HFFc6 (cell line): ENCODE results near the gene ATG16L2. TPM values are rescaled to one million over a fixed set of nuclear protein-coding genes. Genes with fewer than 3 reads are reported as not detected.

Source experiments
- DNase-seq: peaks from one replicate; pipeline ENCODE4 v3.0.0-alpha.2; 2018
- H3K27ac Mint-ChIP-seq: 2 replicates; pipeline ENCODE4 v1.8.0; 2020; ENCODE audit warnings: mild to moderate bottlenecking, mixed read lengths
- H3K27me3 Mint-ChIP-seq: 2 replicates; pipeline ENCODE4 v1.8.0; 2021; ENCODE audit warnings: mild to moderate bottlenecking, moderate library complexity, mixed read lengths; ENCODE audit not compliant: insufficient read depth
- H3K36me3 Mint-ChIP-seq: 2 replicates; pipeline ENCODE4 v1.8.0; 2021; ENCODE audit warnings: low read depth, mixed read lengths
- H3K4me1 Mint-ChIP-seq: 2 replicates; pipeline ENCODE4 v1.8.0; 2020; ENCODE audit warnings: low read depth, mixed read lengths
- H3K4me3 Mint-ChIP-seq: 2 replicates; pipeline ENCODE4 v1.8.0; 2020; ENCODE audit warnings: mild to moderate bottlenecking, moderate library complexity, mixed read lengths
- H3K9me3 Mint-ChIP-seq: 2 replicates; pipeline ENCODE4 v1.8.0; 2020; ENCODE audit warnings: mild to moderate bottlenecking, mixed read lengths
- CTCF ChIP-seq: fragments of 200-600 bp; sonication (generic); IDR thresholded peaks from 2 replicates; pipeline ENCODE4 v1.5.0; 2021; ENCODE audit warnings: antibody characterized with exemption, mild to moderate bottlenecking
- total RNA-seq, 6 experiments: library from RNA; stranded (reverse); fragmentation: NEBNext Ultra II Directional; extraction: Animal tissue kit (Norgen Biotek cat#: 25700); gene quantifications; 2 replicates in 1 of 6; 3 replicates in 5 of 6; pipeline ENCODE4 v1.2.3, GENCODE V29; 2021

Gene ATG16L2
- total RNA-seq, 6 experiments from 2014 or later: 5.4 to 9.5 (median 7.6) TPM

- peaks cover 47% of the 10 kb centered on the region for H3K4me1 Mint-ChIP-seq
- H3K27me3 Mint-ChIP-seq: no peaks in the 10 kb centered on the region
- no peak overlapping the region for H3K27ac Mint-ChIP-seq
- H3K9me3 Mint-ChIP-seq: no peaks in the 10 kb centered on the region
- no peak for TF ChIP-seq CTCF
- H3K4me3 Mint-ChIP-seq: no peak overlapping the region
- H3K36me3 Mint-ChIP-seq: peaks cover 12% of the 10 kb centered on the region
- no peak for DNase-seq
These were observed 45.8 kb downstream of the ATG16L2 start for GRCh38 chr11:72860010-72860409.

GRCh38 chr11:72860592-72860991 is 46.4 kb downstream of the ATG16L2 start:
- no peak for DNase-seq

GRCh38 chr11:72863091-72863490 is 48.9 kb downstream of the ATG16L2 start:
- Mint-ChIP-seq H3K4me3 (no peak overlapping the region), H3K27ac (no peak overlapping the region), H3K9me3 (no peaks in the 10 kb centered on the region), H3K27me3 (no peaks in the 10 kb centered on the region; the same call in 1 of the 2 replicates), H3K4me1 (peaks cover 65% of the 10 kb centered on the region), H3K36me3 (peaks cover 33% of the 10 kb centered on the region)
- no peak for TF ChIP-seq CTCF
- DNase-seq: no peak

More at GRCh38 chr11:72860592-72860991, 46.4 kb downstream of the ATG16L2 start:
- Mint-ChIP-seq H3K36me3 (peaks cover 12% of the 10 kb centered on the region), H3K27me3 (no peaks in the 10 kb centered on the region), H3K4me1 (peaks cover 53% of the 10 kb centered on the region), H3K4me3 (no peak overlapping the region), H3K9me3 (no peaks in the 10 kb centered on the region), H3K27ac (no peak overlapping the region)
- TF ChIP-seq CTCF: no peak

- H3K4me1 Mint-ChIP-seq: peaks cover 57% of the 10 kb centered on the region
- peak overlapping the region; percentile 15 for H3K27ac Mint-ChIP-seq
- H3K36me3 Mint-ChIP-seq: peaks cover 30% of the 10 kb centered on the region
- H3K4me3 Mint-ChIP-seq: no peak overlapping the region
- no peak for DNase-seq
- H3K27me3 Mint-ChIP-seq: no peaks in the 10 kb centered on the region; the same call in 1 of the 2 replicates
- TF ChIP-seq CTCF: no peak
- no peaks in the 10 kb centered on the region for H3K9me3 Mint-ChIP-seq
These were observed 49.7 kb downstream of the ATG16L2 start for GRCh38 chr11:72863916-72864315.

GRCh38 chr11:72864702-72865655 is 50.8 kb downstream of the ATG16L2 start:
- H3K4me3 Mint-ChIP-seq: peak overlapping the region; percentile 42
- H3K27me3 Mint-ChIP-seq: no peaks in the 10 kb centered on the region; the same call in 1 of the 2 replicates
- H3K27ac Mint-ChIP-seq: peak overlapping the region; percentile 56
- H3K4me1 Mint-ChIP-seq: peaks cover 53% of the 10 kb centered on the region
- no peak for TF ChIP-seq CTCF
- no peaks in the 10 kb centered on the region for H3K9me3 Mint-ChIP-seq
- DNase-seq: peak; percentile 58
- peaks cover 27% of the 10 kb centered on the region for H3K36me3 Mint-ChIP-seq
